ENCODE data around the gene KY.

The KY gene, protein sequence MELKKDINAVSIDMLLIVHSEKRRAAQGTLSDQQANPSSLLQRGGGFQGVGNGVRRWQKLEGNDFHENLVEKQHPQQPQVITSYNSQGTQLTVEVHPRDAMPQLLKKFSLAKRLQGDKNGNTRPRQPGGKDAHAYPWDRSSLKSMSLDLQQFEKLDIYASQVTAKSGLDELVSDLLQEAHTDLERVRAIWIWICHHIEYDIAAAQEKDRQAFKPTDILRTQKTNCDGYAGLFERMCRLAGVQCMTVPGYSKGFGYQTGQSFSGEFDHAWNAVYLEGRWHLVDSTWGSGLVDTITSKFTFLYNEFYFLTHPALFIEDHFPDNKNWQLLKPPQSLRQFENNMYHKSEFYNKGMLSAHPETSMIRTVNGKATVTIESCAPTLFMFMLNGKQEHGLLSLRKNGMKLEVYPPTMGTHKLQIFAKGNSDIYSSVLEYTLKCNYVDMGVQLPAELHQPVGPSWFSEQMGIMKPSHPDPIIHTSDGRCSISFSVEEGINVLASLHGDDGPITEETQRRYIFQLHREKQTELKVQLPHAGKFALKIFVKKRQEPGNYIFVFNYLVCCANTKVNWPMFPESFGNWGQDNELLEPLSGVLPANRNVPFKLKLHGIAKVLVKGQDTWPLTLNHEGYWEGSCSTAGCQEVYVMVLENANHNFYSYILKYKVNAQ

GRCh38 chr3:134650431-134651346 is at the start of gene KY:
Gene KY, minus strand, starts transcription at chr3:134651022. Its CDS starts 62 bp downstream, at chr3:134650960.
- peak; percentile 75 for DNase-seq

- DNase-seq = no peak
Observed at GRCh38 chr3:134699721-134700120, 48.9 kb upstream of the KY start.

GRCh38 chr3:134699141-134699711 is 48.4 kb upstream of the KY start:
- DNase-seq = no peak

- DNase-seq = no peak
Observed at GRCh38 chr3:134697830-134698689, 47.2 kb upstream of the KY start.

DNA sequence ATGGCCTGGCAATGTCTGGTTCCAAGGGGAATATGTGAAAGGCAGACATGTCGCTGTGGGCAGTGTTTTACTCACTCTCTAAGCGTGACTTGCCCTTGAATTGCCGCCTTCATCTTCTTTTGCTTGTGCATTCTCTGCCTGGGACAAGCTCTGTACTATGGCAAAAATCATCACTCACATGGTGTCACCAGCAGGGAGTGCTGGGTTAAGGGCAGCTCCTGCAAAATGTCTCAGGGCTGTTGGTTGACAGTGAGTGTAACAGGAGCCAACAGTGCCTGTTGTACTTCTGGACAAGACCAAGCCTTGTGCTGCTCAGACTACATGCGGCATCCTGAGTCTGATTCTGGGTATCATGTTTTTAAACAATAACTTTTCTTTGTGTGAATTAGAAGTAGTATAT is 45.3 kb upstream of the KY start:
- DNase-seq = no peak

DNA sequence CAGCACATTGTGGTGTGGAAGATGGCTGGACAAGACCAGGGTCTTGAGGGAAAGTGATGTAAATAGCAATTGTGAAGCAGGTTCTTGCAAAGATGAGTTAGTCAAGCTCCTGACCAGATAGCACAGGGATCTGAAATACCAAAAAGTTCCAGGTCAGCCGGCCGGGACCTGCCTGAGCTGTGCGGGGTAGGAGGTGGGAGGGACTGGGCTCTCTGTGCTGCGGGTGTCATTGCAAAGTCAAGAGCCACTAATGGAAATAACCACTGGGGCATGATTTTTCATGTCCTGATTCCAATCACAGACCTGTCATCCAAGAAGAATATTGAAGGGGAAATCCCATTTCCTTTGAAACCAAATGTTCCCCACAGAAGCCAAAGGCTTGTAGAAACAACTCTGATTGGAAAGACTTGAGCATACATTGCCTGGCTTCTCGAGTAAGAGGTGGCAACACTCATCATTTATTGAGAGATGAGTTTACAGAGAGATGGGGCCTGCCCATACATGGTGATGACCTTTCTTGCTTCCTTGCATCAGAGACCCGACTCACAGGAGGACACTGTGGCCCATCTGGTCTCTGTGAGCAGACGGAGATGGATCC is 44.2 kb upstream of the KY start:
- no peak for DNase-seq

DNA sequence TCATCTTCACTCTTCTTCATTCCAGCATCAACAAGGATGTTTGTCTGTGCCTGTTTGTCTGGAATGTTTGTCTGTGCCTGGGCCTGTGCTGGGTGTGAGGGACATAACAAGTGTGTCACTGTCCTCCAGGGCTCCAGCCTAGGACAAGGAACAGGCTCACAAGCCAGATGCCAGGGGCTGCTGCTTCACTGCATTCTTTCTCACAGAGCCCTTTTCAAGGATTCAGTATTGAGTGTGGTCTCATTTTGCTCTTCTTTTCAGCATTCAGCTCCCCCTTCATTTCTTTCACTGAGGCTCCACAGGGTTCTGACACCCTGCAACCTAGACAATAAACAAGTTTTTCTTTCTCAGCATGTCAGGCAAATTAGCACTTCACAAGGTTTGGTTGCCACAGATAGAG is 43.6 kb upstream of the KY start:
- DNase-seq = no peak

DNA sequence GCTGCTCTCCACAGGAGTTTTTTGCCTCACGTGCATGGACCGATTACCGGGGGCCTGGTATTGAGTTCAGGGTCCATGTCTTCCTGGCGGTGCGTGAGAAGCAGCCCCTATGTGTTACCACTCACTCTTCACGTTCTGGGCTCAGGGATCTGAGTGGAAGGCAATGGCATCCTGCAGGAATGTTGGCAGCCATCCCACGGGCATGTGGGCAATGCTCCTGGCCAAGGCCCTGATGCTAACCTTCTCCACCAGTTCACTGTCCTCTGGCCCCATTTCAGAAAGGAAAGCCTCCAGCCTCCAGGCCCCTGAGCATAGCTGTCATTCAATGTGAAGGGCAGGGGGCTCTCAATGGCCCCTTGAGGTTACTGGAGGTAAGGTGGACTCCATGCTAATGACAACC is 43.0 kb upstream of the KY start:
- DNase-seq = no peak

GRCh38 chr3:134693226-134693625 is 42.4 kb upstream of the KY start:
- DNase-seq = no peak

DNA sequence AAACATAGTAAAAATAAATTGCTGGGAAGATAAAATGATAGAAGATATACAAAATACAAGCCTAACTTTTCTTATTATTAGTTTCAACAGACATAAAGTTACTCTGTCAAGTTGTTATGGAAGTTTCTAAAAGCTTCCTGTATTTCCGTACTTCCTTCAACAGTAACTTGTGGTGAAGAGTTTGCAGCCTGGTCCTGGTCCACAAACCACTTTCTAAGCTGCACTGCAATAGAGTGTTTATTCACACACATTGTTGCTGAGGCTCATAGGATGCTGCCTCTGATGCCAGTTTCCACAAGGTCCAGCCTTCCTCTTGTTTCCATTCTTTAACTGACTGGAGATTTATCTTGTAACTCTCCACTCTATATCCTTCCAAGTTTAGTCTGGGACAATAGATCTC is 39.4 kb upstream of the KY start:
- no peak for DNase-seq

- DNase-seq = no peak
Observed at GRCh38 chr3:134687642-134688041, 36.8 kb upstream of the KY start.

- DNase-seq = no peak
Observed at GRCh38 chr3:134685929-134686802, 35.3 kb upstream of the KY start.

DNA sequence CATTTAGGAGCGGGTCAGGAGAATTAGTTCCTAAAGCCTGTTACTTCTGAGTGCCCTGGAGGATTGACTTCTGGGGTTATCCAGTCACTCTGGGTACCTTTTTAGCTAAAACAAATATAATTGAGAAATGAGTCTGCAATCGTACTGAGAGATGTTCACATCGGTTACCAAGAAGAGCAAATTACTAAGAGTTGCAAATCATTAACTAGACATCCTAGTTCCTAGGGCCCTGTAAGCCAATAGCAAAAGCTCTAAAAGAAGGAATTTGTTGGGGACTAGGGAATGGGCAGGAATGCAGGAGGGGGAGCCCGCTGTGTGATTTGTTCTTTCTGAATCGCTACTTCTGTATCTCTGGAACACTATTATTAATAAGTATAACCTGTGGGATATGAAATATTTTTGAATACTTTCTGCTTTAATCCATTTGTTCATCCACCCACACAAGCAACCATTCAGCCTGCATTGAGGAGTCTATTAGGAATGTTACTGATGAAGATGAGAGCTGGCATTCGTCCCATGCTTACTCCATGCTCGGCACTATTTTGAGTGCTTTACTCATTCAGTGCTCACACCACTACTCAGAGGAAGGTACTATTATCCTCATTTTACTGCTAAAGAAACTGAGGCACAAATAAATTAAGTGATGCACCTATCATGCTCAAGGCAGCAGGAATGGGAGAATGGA is 31.5 kb upstream of the KY start:
- DNase-seq = no peak

DNA sequence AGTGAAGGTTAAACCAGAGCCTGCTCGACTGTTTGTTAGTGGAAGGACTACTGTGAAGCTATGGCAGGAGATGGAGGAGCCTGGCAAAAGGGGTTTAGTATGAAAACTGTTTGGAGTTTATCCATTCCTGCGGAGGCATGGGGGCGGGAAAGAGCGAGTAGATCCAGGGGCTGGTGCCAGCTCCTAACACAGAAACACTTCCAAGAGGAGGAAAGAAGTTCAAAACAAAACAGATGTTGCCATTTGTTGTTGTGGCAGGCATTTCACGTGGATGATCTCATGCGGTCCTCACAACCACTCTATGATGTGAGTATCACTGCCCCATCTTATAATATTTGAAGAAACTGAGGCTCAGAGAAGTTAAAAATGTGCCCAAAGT is 30.7 kb upstream of the KY start:
- DNase-seq = no peak

DNA sequence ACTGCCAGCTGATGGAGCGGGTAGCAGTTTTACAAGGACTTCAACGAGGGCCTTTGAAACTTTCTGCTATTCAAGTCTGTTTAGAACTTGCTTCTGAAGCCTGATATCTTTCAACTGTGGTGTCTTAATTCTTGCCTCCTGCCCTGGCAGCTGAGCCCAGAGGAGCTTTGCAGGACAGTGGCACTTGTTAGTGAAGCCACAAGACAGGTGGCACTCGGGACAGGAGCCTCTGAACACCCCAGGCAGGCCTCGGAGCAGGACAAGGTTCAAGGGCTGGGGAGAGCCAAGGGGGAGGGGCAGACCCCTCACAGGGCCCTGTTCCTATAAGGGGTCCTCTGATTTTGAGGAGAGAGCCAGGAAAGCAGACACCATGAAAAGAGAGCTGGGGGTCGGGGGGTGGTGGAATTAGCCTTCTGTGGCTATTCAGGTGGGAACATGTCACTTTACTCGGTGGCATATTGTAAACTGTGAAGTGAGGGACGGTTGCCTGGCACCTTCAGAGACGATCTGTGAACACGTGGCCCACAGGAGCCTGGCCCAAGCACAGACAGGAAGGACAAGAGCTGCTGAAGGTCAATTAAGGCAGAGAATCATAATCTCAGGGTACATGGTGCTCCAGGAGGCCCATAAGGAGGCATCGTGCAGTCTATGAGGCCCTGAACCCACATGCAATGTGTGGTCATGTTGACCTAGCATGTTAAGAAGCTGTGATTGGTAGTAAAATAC is 30.1 kb upstream of the KY start:
- DNase-seq = no peak

- no peak for DNase-seq
Observed at GRCh38 chr3:134677987-134678308, 27.1 kb upstream of the KY start.

- DNase-seq = peak; percentile 36
Observed at GRCh38 chr3:134677196-134677986, 26.6 kb upstream of the KY start.

GRCh38 chr3:134675726-134676256 is 25.0 kb upstream of the KY start:
- DNase-seq = peak; percentile 26
